ENCODE data around the gene LAMA1.
"Not testable (repeated sequence)": the region's sequence is repeated elsewhere in the genome, so short reads cannot be mapped to it uniquely, and the experiment has no call there.

LAMA1 gene

DNA sequence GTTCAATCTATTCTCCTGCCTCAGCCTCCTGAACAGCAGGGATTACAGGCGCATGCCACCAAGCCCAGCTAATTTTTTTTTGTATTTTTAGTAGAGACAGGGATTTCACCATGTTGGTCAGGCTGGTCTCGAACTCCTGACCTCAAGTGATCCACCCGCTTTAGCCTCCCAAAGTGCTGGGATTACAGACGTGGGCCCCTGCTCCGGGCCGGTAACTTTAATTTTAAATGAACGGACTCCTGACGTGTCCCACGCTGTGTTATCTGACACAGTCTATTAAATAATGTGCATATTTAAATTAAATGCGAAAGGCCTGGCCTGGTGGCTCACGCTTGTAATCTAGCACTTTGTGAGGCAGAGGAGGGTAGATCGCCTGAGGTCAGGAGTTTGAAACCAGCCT is 27.3 kb upstream of the LAMA1 start:
- H3K4me1 ChIP-seq (ENCODE audit: control insufficient read depth in 1 of 2, insufficient read depth in 2 of 2, low read length in 2 of 2); H3K36me3 ChIP-seq (ENCODE audit: control insufficient read depth in 1 of 2, insufficient read depth in 2 of 2, low read length in 2 of 2); H3K27ac ChIP-seq (ENCODE audit: low read length); H3K9me3 ChIP-seq (ENCODE audit: control insufficient read depth in 1 of 2, low read length in 2 of 2); H3K4me3 ChIP-seq (ENCODE audit: low read depth in 1 of 2, low read length in 2 of 2); H3K27me3 ChIP-seq (ENCODE audit: low read depth, low read length): not testable (repeated sequence)

DNA sequence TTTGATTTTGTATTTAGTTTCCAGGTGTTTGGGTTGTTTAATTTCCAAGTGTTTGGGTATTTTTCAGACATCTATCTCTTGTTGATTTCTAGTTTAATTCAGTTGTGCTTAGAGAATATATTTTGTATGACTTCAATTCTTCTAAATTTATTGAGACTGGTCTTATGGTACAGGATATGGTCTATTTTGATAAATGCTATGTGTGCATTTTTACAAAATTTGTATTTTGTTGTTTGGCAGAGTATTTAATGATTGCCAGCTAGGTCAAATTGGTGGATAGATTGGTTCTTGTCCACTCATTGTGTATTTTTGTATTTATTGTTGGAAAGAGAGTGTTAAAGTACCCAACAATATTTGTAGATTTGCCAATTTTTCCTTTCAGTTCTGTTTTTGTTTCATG is 23.7 kb upstream of the LAMA1 start:
- H3K9me3 ChIP-seq (ENCODE audit: control insufficient read depth in 1 of 2, low read length in 2 of 2), result no peaks in the 10 kb centered on the region
- H3K27me3 ChIP-seq (ENCODE audit: low read depth, low read length), result no peaks in the 10 kb centered on the region
- no peaks in the 10 kb centered on the region for H3K4me1 ChIP-seq (ENCODE audit: control insufficient read depth in 1 of 2, insufficient read depth in 2 of 2, low read length in 2 of 2)
- no peak overlapping the region for H3K4me3 ChIP-seq (ENCODE audit: low read depth in 1 of 2, low read length in 2 of 2)
- H3K27ac ChIP-seq (ENCODE audit: low read length), result no peak overlapping the region
- H3K36me3 ChIP-seq (ENCODE audit: control insufficient read depth in 1 of 2, insufficient read depth in 2 of 2, low read length in 2 of 2), result no peaks in the 10 kb centered on the region

DNA sequence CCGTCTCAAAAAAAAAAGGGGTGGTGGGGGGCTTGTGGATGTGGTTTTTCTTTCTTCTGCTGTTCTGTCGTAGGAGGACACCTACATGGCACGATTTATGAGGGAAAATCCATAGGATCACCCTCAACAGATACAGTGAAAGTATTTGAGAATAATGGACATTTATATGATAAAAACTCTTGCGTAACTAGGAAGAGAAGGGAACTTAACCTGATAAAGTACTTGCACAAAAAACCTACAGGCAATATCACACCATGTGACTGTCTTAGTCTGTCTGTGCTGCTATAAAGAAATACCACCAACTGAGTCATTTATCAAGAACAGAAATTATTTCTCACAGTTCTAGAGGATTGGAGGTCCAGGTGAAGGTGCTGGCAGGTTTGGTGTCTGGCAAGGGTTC is 21.8 kb upstream of the LAMA1 start:
- Histone ChIP-seq H3K27ac (ENCODE audit: low read length) (no peak overlapping the region), H3K36me3 (ENCODE audit: control insufficient read depth in 1 of 2, insufficient read depth in 2 of 2, low read length in 2 of 2) (no peaks in the 10 kb centered on the region), H3K9me3 (ENCODE audit: control insufficient read depth in 1 of 2, low read length in 2 of 2) (no peaks in the 10 kb centered on the region), H3K27me3 (ENCODE audit: low read depth, low read length) (no peaks in the 10 kb centered on the region), H3K4me1 (ENCODE audit: control insufficient read depth in 1 of 2, insufficient read depth in 2 of 2, low read length in 2 of 2) (no peaks in the 10 kb centered on the region), H3K4me3 (ENCODE audit: low read depth in 1 of 2, low read length in 2 of 2) (no peak overlapping the region)

- Histone ChIP-seq H3K9me3 (ENCODE audit: control insufficient read depth in 1 of 2, low read length in 2 of 2) (no peaks in the 10 kb centered on the region), H3K36me3 (ENCODE audit: control insufficient read depth in 1 of 2, insufficient read depth in 2 of 2, low read length in 2 of 2) (no peaks in the 10 kb centered on the region), H3K27me3 (ENCODE audit: low read depth, low read length) (no peaks in the 10 kb centered on the region), H3K27ac (ENCODE audit: low read length) (no peak overlapping the region), H3K4me1 (ENCODE audit: control insufficient read depth in 1 of 2, insufficient read depth in 2 of 2, low read length in 2 of 2) (no peaks in the 10 kb centered on the region), H3K4me3 (ENCODE audit: low read depth in 1 of 2, low read length in 2 of 2) (no peak overlapping the region)
Observed at GRCh38 chr18:7133181-7133580, 15.6 kb upstream of the LAMA1 start.

DNA sequence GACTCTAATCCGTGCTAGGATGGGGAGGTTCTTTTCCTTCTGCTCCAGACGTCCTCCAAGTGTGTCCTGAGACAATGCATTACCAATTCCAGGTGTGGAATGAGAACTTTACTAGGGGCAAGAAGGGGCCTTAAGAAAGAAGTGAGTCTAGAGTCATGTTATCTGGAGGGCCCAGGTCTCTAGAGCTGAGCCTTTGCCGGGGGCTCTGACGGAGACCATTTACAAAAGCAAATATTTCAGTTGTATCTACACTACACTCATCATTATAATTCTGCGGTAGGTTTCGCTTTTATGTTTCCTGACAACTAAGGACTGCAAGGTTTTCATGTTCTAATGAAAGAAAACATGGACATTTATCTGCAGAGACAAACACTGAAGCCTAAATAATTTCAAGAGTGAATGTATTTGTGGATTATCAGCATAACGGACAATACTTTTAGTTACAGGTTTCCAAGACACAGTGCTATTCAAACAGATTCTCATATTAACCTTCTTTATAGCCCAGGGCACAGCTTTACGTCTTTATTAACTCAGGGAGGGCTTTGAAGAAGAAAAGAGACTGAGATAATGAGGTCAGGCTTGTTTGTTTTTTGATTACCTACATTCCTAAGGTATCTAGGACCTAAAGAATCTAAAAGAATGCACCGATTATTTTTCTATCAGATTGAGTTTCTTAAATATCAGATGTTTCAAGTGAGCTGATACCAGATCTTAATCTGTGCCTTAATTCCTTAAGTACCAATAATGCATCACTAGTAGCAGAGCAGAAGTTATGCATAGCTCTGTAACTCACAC is 15.0 kb upstream of the LAMA1 start:
- Histone ChIP-seq H3K9me3 (ENCODE audit: control insufficient read depth in 1 of 2, low read length in 2 of 2) (no peaks in the 10 kb centered on the region), H3K36me3 (ENCODE audit: control insufficient read depth in 1 of 2, insufficient read depth in 2 of 2, low read length in 2 of 2) (no peaks in the 10 kb centered on the region), H3K4me1 (ENCODE audit: control insufficient read depth in 1 of 2, insufficient read depth in 2 of 2, low read length in 2 of 2) (no peaks in the 10 kb centered on the region), H3K27me3 (ENCODE audit: low read depth, low read length) (no peaks in the 10 kb centered on the region), H3K4me3 (ENCODE audit: low read depth in 1 of 2, low read length in 2 of 2) (no peak overlapping the region), H3K27ac (ENCODE audit: low read length) (no peak overlapping the region)

- H3K36me3 ChIP-seq (ENCODE audit: control insufficient read depth in 1 of 2, insufficient read depth in 2 of 2, low read length in 2 of 2), result no peaks in the 10 kb centered on the region
- peaks cover 0 to 2% of the 10 kb centered on the region in 2 donors for H3K4me1 ChIP-seq (ENCODE audit: control insufficient read depth in 1 of 2, insufficient read depth in 2 of 2, low read length in 2 of 2)
- no peak overlapping the region for H3K4me3 ChIP-seq (ENCODE audit: low read depth in 1 of 2, low read length in 2 of 2)
- H3K9me3 ChIP-seq (ENCODE audit: control insufficient read depth in 1 of 2, low read length in 2 of 2), result peaks cover 0 to 2% of the 10 kb centered on the region in 2 donors
- H3K27ac ChIP-seq (ENCODE audit: low read length), result no peak overlapping the region
- no peaks in the 10 kb centered on the region for H3K27me3 ChIP-seq (ENCODE audit: low read depth, low read length)
Observed at GRCh38 chr18:7122376-7122775, 4.8 kb upstream of the LAMA1 start.

GRCh38 chr18:7116792-7117389 is 706 bp downstream of the LAMA1 start:
- Histone ChIP-seq H3K4me1 (ENCODE audit: control insufficient read depth in 1 of 2, insufficient read depth in 2 of 2, low read length in 2 of 2) (peaks cover 0 to 19% of the 10 kb centered on the region in 2 donors), H3K27ac (ENCODE audit: low read length) (no peak overlapping the region), H3K9me3 (ENCODE audit: control insufficient read depth in 1 of 2, low read length in 2 of 2) (no peaks in the 10 kb centered on the region), H3K4me3 (ENCODE audit: low read depth in 1 of 2, low read length in 2 of 2) (peak overlapping the region; percentile 50 to 63), H3K36me3 (ENCODE audit: control insufficient read depth in 1 of 2, insufficient read depth in 2 of 2, low read length in 2 of 2) (no peaks in the 10 kb centered on the region), H3K27me3 (ENCODE audit: low read depth, low read length) (peaks cover 9% of the 10 kb centered on the region)

DNA sequence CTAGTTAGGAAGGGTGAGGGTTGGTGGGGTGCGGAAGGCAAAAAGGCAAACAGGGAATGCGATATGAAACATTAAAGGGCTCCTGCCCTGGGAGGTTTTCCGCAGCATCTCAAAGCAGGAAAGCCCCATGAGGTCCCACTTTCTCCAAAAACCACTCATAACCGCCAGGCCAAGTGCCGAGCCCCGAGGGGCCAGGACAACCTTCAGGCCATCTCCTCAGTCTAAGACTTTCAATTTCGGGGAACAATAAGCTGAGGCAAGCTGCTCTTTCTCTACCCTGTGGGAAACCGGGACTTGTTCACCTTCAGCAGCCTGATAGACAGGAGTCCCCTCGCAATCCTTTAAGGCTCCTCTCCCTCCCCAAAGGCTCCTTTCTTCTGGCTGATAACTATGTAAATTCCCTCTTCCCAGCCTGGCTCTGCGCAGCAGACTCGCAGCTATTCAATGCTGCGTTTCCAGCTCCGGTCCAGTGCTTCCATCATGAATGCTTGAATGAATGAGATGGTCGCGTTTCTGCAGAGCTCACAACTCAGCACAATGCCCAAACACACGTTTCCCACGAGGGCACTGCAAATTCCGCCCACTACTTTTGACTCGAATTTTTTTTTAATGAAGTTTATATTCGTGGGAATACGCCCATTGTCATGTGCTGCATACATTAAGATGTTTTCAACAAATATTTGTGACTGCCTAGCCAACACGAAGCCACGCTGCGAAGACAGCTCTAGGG is 1.4 kb downstream of the LAMA1 start:
- Histone ChIP-seq H3K36me3 (ENCODE audit: control insufficient read depth in 1 of 2, insufficient read depth in 2 of 2, low read length in 2 of 2) (no peaks in the 10 kb centered on the region), H3K27ac (ENCODE audit: low read length) (no peak overlapping the region), H3K4me1 (ENCODE audit: control insufficient read depth in 1 of 2, insufficient read depth in 2 of 2, low read length in 2 of 2) (peaks cover 0 to 19% of the 10 kb centered on the region in 2 donors), H3K27me3 (ENCODE audit: low read depth, low read length) (peaks cover 9% of the 10 kb centered on the region), H3K9me3 (ENCODE audit: control insufficient read depth in 1 of 2, low read length in 2 of 2) (no peaks in the 10 kb centered on the region), H3K4me3 (ENCODE audit: low read depth in 1 of 2, low read length in 2 of 2) (peak overlapping the region; percentile 50 to 63)

DNA sequence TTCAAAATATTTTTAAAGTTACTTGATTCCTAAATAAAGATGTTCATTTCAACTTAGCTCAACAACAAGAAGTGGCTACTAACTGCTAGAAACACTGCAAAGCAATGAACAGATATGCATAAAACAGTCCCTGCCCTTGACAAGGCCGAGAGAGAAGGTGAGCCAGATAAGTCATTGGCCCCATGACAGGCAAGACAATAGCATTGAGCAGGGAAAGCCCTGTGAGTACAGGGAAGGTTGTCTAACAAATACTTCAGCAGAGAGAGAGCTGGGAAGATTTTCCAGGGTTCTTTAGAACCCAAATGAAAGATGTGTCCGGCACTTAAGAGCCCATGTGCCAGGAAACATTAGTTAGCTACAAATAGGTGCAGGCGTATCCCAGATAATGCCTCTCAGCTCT is 4.7 kb downstream of the LAMA1 start:
- no peaks in the 10 kb centered on the region for H3K36me3 ChIP-seq (ENCODE audit: control insufficient read depth in 1 of 2, insufficient read depth in 2 of 2, low read length in 2 of 2)
- H3K27me3 ChIP-seq (ENCODE audit: low read depth, low read length), result peaks cover 9% of the 10 kb centered on the region
- H3K4me3 ChIP-seq (ENCODE audit: low read depth in 1 of 2, low read length in 2 of 2), result no peak overlapping the region
- H3K4me1 ChIP-seq (ENCODE audit: control insufficient read depth in 1 of 2, insufficient read depth in 2 of 2, low read length in 2 of 2), result peaks cover 0 to 19% of the 10 kb centered on the region in 2 donors
- no peak overlapping the region for H3K27ac ChIP-seq (ENCODE audit: low read length)
- H3K9me3 ChIP-seq (ENCODE audit: control insufficient read depth in 1 of 2, low read length in 2 of 2), result no peaks in the 10 kb centered on the region

DNA sequence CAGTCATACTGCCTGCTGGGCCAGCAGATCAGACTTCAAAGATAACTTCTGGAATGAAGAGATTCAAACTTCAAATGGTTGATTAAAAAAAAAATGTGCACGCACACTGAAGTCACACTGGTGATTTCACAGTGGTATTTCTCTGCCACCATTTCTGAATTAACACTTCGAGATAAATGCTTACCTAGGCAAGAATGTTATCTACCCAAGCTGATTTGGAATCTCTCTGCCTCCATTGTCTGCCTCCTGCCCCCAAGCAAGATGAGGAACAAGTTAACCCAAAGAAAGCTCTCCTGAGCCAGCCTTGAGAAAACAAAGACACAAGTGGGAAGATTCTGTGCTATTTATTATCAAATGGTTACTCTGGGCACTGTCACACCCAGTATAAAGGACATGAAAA is 6.5 kb downstream of the LAMA1 start:
- H3K9me3 ChIP-seq (ENCODE audit: control insufficient read depth in 1 of 2, low read length in 2 of 2), result no peaks in the 10 kb centered on the region
- H3K36me3 ChIP-seq (ENCODE audit: control insufficient read depth in 1 of 2, insufficient read depth in 2 of 2, low read length in 2 of 2), result no peaks in the 10 kb centered on the region
- no peak overlapping the region for H3K4me3 ChIP-seq (ENCODE audit: low read depth in 1 of 2, low read length in 2 of 2)
- peaks cover 0 to 5% of the 10 kb centered on the region in 2 donors for H3K4me1 ChIP-seq (ENCODE audit: control insufficient read depth in 1 of 2, insufficient read depth in 2 of 2, low read length in 2 of 2)
- H3K27ac ChIP-seq (ENCODE audit: low read length), result no peak overlapping the region
- peaks cover 3% of the 10 kb centered on the region for H3K27me3 ChIP-seq (ENCODE audit: low read depth, low read length)

- no peaks in the 10 kb centered on the region for H3K36me3 ChIP-seq (ENCODE audit: control insufficient read depth in 1 of 2, insufficient read depth in 2 of 2, low read length in 2 of 2)
Observed at GRCh38 chr18:7105943-7106342, 11.7 kb downstream of the LAMA1 start.

More at GRCh38 chr18:7105943-7106342, 11.7 kb downstream of the LAMA1 start:
- Histone ChIP-seq H3K4me1 (ENCODE audit: control insufficient read depth in 1 of 2, insufficient read depth in 2 of 2, low read length in 2 of 2) (no peaks in the 10 kb centered on the region), H3K27me3 (ENCODE audit: low read depth, low read length) (no peaks in the 10 kb centered on the region), H3K4me3 (ENCODE audit: low read depth in 1 of 2, low read length in 2 of 2) (no peak overlapping the region), H3K9me3 (ENCODE audit: control insufficient read depth in 1 of 2, low read length in 2 of 2) (no peaks in the 10 kb centered on the region), H3K27ac (ENCODE audit: low read length) (no peak overlapping the region)
